GM19395 (cell line): Measurements from ENCODE around the gene NPTX1.
"Not testable (repeated sequence)": the region's sequence is repeated elsewhere in the genome, so short reads cannot be mapped to it uniquely, and the experiment has no call there.

Experiments used
- ATAC-seq: cut with Tn5 transposase; IDR thresholded peaks from one replicate; pipeline ENCODE4 v1.9.1; 2021; ENCODE audit warnings: mild to moderate bottlenecking, moderate library complexity; ENCODE audit not compliant: unreplicated experiment

Gene NPTX1, protein sequence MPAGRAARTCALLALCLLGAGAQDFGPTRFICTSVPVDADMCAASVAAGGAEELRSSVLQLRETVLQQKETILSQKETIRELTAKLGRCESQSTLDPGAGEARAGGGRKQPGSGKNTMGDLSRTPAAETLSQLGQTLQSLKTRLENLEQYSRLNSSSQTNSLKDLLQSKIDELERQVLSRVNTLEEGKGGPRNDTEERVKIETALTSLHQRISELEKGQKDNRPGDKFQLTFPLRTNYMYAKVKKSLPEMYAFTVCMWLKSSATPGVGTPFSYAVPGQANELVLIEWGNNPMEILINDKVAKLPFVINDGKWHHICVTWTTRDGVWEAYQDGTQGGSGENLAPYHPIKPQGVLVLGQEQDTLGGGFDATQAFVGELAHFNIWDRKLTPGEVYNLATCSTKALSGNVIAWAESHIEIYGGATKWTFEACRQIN

DNA sequence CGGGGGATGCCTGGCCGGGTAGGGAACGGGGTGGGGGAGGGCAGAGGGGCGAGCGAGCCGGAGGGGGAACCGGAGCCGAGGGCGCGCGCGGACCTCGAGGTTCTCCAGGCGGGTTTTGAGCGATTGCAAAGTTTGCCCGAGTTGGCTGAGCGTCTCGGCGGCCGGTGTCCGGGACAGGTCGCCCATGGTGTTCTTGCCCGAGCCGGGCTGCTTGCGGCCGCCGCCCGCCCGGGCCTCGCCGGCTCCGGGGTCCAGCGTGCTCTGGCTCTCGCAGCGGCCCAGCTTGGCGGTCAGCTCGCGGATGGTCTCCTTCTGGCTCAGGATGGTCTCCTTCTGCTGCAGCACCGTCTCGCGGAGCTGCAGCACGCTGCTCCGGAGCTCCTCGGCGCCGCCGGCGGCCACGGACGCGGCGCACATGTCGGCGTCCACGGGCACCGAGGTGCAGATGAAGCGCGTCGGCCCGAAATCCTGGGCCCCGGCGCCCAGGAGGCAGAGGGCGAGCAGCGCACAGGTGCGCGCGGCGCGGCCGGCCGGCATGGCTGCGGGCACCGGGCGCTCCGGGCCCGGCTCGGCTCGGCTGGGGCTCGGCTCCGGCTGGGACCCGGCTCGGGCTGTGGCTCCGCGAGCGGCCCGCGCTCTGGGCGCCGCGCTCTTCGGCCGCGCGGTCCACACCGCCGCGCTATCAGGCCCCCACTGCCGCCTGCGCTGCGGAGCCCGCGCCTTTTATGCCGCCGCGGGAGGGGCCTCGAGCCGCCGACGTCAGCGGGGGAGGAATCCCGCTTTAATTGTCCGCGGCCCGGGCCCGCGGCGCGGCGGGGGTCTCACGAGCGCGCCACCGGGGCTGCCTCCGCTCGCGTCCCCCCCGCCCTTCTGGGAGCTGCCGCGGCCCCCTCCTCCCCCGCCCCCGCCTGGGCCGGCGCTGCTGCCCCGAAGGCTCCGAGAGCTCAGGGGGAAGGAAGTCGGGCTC is at the start of gene NPTX1:
NPTX1 (minus strand) TSS at position 698 of the 967 bp plus-strand sequence; CDS start at position 537, 161 bp downstream.
- ATAC-seq = no peak

- ATAC-seq = no peak
These were observed 47.7 kb upstream of the NPTX1 start for GRCh38 chr17:80523956-80524712.

GRCh38 chr17:80523054-80523744 is 46.8 kb upstream of the NPTX1 start:
- no peak for ATAC-seq

DNA sequence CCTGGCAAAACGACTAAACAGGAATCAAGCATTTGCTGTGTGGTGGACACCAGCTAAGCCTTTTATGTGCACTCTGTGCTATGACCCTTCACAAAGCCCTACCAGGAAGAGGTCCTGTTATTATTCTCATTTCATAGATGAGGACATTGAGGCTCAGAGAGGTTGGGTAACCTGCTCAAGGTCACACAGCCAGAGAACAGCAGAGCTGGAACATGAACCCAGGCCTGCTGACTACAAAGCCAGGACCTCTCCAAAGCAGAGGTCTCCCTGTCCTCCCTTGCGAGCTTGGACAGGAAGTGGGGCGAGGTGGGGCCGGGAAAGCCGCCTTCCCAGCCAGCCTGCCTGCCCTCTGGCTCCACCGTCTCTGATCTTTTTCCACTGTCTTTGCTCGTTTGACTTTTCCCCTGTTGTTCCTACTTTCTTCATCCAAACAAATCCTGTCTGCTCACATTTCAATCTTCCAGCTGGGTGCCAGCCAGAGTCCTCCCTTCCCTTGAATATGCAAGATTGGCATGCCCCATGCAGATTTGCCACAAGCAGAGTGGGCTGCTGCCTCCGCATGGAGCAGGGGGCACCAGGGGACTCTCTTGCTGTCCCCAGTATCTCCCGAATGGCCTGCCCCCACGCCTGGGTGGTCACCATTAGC is 44.5 kb upstream of the NPTX1 start:
- ATAC-seq = no peak

GRCh38 chr17:80519091-80519781 is 42.8 kb upstream of the NPTX1 start:
- no peak for ATAC-seq

GRCh38 chr17:80518392-80518791 is 42.0 kb upstream of the NPTX1 start:
- no peak for ATAC-seq

- ATAC-seq = no peak
These were observed 41.2 kb upstream of the NPTX1 start for GRCh38 chr17:80517641-80518040.

DNA sequence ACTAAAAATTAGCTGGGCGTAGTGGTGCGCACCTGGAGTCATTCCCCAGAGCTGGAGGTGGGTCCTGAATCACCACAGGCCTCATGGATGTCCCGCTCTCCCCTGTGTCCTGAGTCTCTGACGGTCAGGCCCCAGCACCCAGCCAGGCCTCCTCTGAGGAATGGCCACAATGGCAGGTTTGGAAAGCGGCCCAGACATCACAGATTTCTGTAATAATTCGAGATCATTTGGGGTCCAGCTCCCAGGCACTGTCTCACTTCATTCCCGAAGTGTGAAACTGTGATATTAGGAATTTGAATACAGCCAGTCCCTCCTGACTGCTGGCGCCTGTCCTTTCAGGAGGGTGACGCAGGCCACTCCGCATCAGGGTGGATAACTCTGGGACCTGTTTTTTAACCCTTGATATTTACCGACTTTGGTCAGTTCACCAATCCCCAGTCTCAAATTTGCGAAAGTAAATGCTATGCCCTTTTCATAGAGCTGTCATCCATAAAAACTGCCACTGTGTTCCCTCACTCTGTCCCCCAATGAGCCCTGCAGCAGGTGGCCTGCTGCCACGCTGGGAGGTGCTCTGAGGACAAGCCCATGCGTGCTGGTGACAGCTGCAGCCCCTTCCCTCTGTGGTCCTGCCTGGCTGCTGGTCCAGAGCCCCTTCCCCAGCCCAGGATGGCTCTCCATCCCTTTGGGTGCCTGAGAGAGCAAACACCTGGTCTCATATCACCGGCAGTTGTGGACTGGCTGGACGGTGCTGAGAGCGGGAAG is 39.9 kb upstream of the NPTX1 start:
- no peak for ATAC-seq

DNA sequence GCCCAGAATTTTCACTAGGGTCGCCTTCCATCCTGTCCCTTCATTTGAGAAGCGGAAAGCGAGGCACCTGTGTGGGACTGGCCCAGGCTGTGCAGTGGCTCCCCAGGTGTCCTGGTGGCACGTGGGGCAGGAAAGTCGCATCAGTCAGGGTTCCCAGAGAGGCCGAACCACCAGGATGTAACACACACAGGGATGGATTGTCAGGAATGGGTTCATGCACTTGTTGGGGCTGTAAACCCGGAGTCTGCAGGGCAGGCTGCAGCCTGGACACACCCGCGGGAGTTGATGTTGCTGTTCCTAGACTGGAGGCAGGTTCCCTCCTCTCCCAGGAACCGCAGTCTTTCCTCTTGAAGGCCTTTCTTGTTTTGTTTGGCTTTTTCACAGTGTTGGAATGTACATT is 37.5 kb upstream of the NPTX1 start:
- ATAC-seq = no peak

DNA sequence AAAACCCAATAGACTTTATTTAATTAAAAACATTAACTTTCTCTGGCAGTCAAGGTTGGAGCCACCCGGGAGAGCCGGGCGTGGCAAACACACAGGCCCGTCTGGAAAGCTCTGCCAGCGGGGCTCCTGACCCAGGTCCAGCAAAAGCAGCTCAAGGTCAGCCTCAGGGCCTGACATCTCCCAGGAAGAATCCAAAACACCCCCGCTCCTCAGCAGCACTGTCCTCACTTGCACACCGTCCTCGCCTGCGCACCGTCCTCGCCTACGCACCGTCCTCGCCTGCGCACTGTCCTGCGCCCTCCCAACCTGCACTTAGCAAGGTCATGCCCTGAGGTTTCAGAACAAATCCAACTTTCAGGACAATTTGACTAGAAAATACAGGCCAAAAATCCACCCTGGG is 36.8 kb upstream of the NPTX1 start:
- ATAC-seq = no peak

GRCh38 chr17:80512233-80512632 is 35.8 kb upstream of the NPTX1 start:
- ATAC-seq = no peak

GRCh38 chr17:80511222-80512180 is 35.1 kb upstream of the NPTX1 start:
- ATAC-seq = no peak

DNA sequence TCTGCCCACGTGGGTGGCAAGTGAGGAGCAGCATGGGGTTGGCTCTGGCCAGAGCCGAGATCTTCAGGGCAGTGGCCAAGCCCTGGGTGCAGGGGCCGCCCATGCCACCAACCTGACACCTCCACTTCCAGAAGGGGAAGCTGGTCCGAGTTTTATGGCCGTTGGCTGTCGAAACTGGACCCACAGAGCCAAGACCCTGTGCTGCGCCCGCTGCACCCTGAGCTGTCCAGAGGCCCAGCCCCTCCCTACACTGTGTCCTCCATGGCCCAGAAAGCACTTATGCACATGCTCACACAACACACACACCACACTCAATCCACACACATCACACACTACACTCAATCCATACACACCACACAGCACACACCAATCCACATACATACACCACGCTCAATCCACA is 34.4 kb upstream of the NPTX1 start:
- no peak for ATAC-seq

- ATAC-seq = no peak
These were observed 33.7 kb upstream of the NPTX1 start for GRCh38 chr17:80510132-80510531.

GRCh38 chr17:80509311-80509710 is 32.9 kb upstream of the NPTX1 start:
- no peak for ATAC-seq

- ATAC-seq = no peak
These were observed 31.6 kb upstream of the NPTX1 start for GRCh38 chr17:80507965-80508364.

DNA sequence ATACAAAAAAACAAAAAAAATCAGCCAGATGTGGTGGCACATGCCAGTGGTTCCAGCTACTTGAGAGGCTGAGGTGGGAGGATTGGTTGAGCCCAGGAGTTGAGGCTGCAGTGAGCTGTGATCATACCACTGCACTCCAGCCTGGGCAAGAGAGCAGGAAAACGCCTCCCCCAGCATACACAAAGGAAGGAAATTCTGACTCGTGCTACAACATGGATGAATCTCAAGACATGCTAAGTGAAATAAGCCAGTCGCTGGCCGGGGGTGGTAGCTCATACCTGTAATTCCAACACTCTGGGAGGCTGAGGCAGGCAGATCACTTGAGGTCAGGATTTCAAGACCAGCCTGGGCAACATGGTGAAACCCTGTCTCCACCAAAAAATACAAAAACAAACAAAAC is 30.8 kb upstream of the NPTX1 start:
- not testable (repeated sequence) for ATAC-seq
